ENCODE data around the gene HLF. TPM values are rescaled to one million over a fixed set of nuclear protein-coding genes. Genes with fewer than 3 reads are reported as not detected.

Gene HLF
- polyA plus RNA-seq, 1 experiment: not detected

DNA sequence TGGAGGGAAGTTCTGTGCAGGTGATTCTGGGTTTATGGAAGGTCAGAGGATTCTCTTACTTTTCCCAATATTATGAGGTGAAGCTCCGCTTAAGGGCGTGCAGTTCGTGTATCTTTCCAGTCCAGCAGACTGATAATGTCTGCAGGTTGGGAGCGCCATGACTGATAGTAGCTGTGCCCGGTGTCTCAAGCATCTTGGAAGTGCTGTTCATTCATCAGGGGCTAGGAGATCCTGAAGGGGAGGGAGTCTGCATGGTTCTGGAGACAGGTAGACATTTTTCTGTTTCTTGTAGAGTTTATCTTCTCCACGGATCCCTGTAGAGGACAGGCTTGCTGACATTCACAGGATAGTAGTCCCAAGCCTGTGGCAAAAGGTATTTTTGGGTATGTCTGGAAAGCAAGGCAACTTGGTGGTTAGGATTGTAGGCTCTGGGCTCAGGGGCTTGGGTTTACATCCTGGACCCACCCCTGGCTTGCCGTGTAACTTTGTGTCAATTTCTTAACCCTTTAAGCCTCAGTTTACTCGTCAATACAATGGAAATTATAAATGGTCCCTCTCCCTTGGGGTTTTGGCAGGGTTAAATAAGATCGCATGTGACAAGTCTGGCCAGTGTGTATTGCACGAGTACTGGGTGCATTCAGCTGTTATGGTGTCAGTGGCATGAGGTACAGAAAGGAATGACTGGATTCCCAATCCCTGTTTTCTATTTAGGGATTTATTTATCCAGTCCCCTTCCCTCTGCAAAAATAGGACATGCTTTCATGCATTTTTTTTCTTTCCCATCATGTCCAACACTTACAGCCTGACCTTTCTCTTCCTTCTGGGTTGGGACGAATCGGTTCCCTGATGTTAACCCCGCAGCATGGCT, 8.2 kb downstream of the HLF start:
- no peak for DNase-seq (ENCODE audit: low read depth, low spot score)
- Histone ChIP-seq H3K4me3 (ENCODE audit: low read depth, low read length) (no peak overlapping the region), H3K9me3 (ENCODE audit: control insufficient read depth, insufficient read depth, low read length) (no peaks in the 10 kb centered on the region), H3K27me3 (ENCODE audit: control insufficient read depth, insufficient read depth, low read length) (peaks cover 1% of the 10 kb centered on the region), H3K27ac (ENCODE audit: low read depth, low read length) (no peak overlapping the region)
- no peak for TF ChIP-seq CTCF (IDR thresholded peaks at IDR 0.05; ENCODE audit: low read depth, low read length)
- CTCF ChIA-PET: no interaction called here
- POLR2A ChIA-PET: no interaction called here

DNA sequence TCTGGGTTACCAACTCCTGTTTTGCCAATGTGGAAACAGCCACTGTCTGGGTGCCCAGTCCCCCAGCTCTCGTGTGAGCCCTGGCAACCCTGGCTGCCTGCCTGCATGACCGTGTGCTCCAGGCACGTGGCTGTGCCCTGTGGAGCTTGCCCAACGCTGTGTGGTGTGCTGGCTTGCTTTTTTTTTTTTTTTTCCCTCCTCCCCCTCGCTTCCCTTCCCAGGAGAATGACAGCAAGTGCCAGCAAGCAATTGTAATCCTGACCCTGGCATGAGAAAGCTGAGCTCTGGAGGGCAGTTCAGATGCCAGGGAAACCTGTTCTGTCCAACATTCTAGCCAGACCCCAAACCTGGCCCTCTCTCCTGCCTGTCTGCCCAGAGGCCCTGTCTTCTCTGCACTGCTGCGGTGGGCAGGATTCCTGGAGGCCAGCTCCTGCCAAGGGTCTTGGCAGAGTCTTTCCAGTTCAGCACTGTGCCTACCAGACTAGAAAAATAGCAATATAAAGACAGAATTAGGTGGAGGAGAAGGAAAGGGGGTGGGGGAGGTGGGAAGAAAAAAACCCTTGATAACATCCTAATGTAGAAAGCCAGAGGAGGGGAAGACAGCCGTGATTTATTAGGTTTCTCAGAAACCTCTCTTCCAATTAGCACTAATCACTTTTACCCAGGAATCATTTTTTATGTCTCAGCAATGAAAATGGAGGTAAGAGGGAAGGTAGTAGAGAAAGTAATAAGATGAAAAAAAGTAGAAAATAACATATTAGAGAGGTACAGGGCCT, 9.0 kb downstream of the HLF start:
- H3K27me3 ChIP-seq (ENCODE audit: control insufficient read depth, insufficient read depth, low read length): no peaks in the 10 kb centered on the region
- no peak for TF ChIP-seq CTCF (IDR thresholded peaks at IDR 0.05; ENCODE audit: low read depth, low read length)
- H3K9me3 ChIP-seq (ENCODE audit: control insufficient read depth, insufficient read depth, low read length): no peaks in the 10 kb centered on the region
- no peak overlapping the region for H3K4me3 ChIP-seq (ENCODE audit: low read depth, low read length)
- CTCF ChIA-PET: no interaction called here
- POLR2A ChIA-PET: no interaction called here
- H3K27ac ChIP-seq (ENCODE audit: low read depth, low read length): no peak overlapping the region
- no peak for DNase-seq (ENCODE audit: low read depth, low spot score)

- Histone ChIP-seq H3K9me3 (ENCODE audit: control insufficient read depth, insufficient read depth, low read length) (no peaks in the 10 kb centered on the region), H3K27me3 (ENCODE audit: control insufficient read depth, insufficient read depth, low read length) (no peaks in the 10 kb centered on the region), H3K27ac (ENCODE audit: low read depth, low read length) (no peak overlapping the region), H3K4me3 (ENCODE audit: low read depth, low read length) (no peak overlapping the region)
- no peak for TF ChIP-seq CTCF (IDR thresholded peaks at IDR 0.05; ENCODE audit: low read depth, low read length)
- no peak for DNase-seq (ENCODE audit: low read depth, low spot score)
- ChIA-PET CTCF (interaction anchor here (0.8 kb wide), 1 partner anchor 14 kb away, joined by 3 read pairs; no protein-coding TSS in a partner anchor), POLR2A (no interaction called here)
These were observed 9.8 kb downstream of the HLF start for GRCh38 chr17:55274355-55275255.

GRCh38 chr17:55275894-55276804, 11.4 kb downstream of the HLF start:
- H3K9me3 ChIP-seq (ENCODE audit: control insufficient read depth, insufficient read depth, low read length): no peaks in the 10 kb centered on the region
- ChIA-PET POLR2A (no interaction called here), CTCF (no interaction called here)
- no peak for DNase-seq (ENCODE audit: low read depth, low spot score)
- no peak for TF ChIP-seq CTCF (IDR thresholded peaks at IDR 0.05; ENCODE audit: low read depth, low read length)
- H3K27me3 ChIP-seq (ENCODE audit: control insufficient read depth, insufficient read depth, low read length): no peaks in the 10 kb centered on the region
- no peak overlapping the region for H3K4me3 ChIP-seq (ENCODE audit: low read depth, low read length)
- H3K27ac ChIP-seq (ENCODE audit: low read depth, low read length): no peak overlapping the region

All from AG04450 (cell line).